Subcutaneous abdominal adipose tissue (tissue), 5 donors: ENCODE measurements around the gene NAA15.
"Not testable (repeated sequence)": the region's sequence is repeated elsewhere in the genome, so short reads cannot be mapped to it uniquely, and the experiment has no call there.

Source experiments
- H3K27ac ChIP-seq: one replicate; pipeline ENCODE4 v1.7.0; 2013; ENCODE audit warnings: low read depth, mild to moderate bottlenecking, inconsistent platforms, low read length, moderate library complexity
- H3K27me3 ChIP-seq, 5 donors: one replicate each; pipeline ENCODE4 v1.7.0; 2013; ENCODE audit warnings: low read length in 5 of 5, inconsistent platforms in 1 of 5; ENCODE audit not compliant: control insufficient read depth in 5 of 5, insufficient read depth in 4 of 5
- H3K36me3 ChIP-seq, 5 donors: one replicate each; pipeline ENCODE4 v1.7.0; 2013; ENCODE audit warnings: low read length in 5 of 5; ENCODE audit not compliant: control insufficient read depth in 5 of 5, insufficient read depth in 5 of 5
- H3K4me1 ChIP-seq, 5 donors: one replicate each; pipeline ENCODE4 v1.7.0; 2013; ENCODE audit warnings: low read length in 5 of 5, mild to moderate bottlenecking in 3 of 5, moderate library complexity in 1 of 5; ENCODE audit not compliant: control insufficient read depth in 5 of 5, insufficient read depth in 5 of 5
- H3K4me3 ChIP-seq, 5 donors: one replicate each; pipeline ENCODE4 v1.7.0; 2013; ENCODE audit warnings: low read length in 5 of 5, low read depth in 1 of 5
- H3K9ac ChIP-seq, 5 donors: one replicate each; pipeline ENCODE4 v1.7.0; 2013; ENCODE audit warnings: low read length in 5 of 5, mild to moderate bottlenecking in 4 of 5, moderate library complexity in 3 of 5
- H3K9me3 ChIP-seq, 5 donors: one replicate each; pipeline ENCODE4 v1.7.0; 2013; ENCODE audit warnings: low read length in 5 of 5; ENCODE audit not compliant: control insufficient read depth in 5 of 5
- donor health status: healthy.
- donor health status: healthy.
- donor health status: healthy.
- donor health status: healthy.
- donor health status: healthy.

NAA15 gene

DNA sequence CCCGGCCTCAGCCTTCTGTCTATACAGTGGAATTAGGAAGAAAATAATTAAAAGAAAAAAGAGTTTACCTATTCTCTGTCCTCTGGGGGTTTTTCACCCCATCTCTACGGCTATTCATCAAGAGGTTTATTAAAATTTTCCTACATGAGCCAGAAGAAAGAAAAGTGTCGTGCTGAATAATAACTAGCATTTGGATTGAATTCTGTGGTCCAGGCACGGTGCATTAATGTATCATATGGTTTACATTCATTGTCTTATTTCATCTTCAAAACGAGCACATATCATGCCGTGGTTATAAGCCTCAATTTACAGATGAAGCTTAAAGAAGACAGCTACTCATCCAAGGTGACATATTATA lies 5.4 kb upstream of the NAA15 start:
- Histone ChIP-seq H3K9ac (peak overlapping the region in 4 of 5 donors; percentile 92 to 93 (median 92)), H3K27ac (peak overlapping the region; percentile 87), H3K27me3 (no peaks in the 10 kb centered on the region), H3K36me3 (peaks cover 7 to 14% (median 8%) of the 10 kb centered on the region in 5 donors), H3K4me1 (peaks cover 0 to 31% (median 27%) of the 10 kb centered on the region in 5 donors), H3K9me3 (no peaks in the 10 kb centered on the region), H3K4me3 (peak overlapping the region; percentile 59 to 97 (median 94))

DNA sequence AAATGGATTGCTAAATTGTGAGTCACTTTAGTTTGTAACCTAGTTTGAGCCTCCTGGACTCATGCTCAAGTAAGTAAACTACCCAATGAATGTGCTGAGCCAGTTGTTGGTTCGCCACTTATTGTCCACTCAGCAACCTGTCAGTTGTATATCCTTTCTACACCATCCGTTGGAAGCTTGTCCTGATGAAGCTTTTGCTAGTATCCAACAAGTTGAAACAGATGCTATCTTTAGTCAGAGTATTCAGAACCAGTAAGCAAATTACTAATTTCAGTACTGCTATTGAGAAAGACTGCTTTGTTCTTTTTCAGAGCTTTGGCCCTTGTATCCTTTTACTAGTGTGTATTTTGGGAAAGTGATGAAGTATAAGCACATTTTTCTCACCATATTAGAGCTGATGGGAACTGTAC lies 4.3 kb upstream of the NAA15 start:
- no peaks in the 10 kb centered on the region for H3K27me3 ChIP-seq
- H3K4me1 ChIP-seq: peaks cover 0 to 32% (median 29%) of the 10 kb centered on the region in 5 donors
- H3K27ac ChIP-seq: no peak overlapping the region

DNA sequence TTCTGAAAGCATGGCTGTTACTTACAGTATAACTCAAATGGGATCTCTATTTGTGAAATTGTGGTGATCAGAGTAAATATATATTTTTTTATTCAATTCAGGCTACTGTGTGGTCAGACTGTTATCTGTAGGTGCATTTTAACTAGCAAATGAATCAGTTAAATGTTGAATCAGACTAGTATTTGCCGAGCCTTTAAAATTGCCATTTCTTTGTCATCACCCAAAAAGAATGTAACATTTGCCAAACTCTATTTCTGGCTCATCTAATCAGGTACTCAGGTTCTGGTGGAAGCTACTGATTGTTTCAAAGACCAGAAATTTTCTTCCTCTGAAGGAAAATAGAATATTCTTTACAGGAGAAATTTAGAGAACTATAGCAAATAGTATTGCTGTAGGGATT lies 1.8 kb upstream of the NAA15 start:
- Histone ChIP-seq H3K9ac (peak overlapping the region in 1 of 5 donors; percentile 100), H3K27me3 (no peaks in the 10 kb centered on the region), H3K36me3 (no peaks in the 10 kb centered on the region), H3K4me1 (peaks cover 2 to 46% (median 38%) of the 10 kb centered on the region in 5 donors), H3K9me3 (peaks cover 0 to under 1% (median 0%) of the 10 kb centered on the region in 5 donors), H3K4me3 (no peak overlapping the region), H3K27ac (no peak overlapping the region)

More for the DNA sequence above, 4.3 kb upstream of the NAA15 start:
- H3K9me3 ChIP-seq: no peaks in the 10 kb centered on the region
- H3K36me3 ChIP-seq: peaks cover 5 to 7% (median 6%) of the 10 kb centered on the region in 5 donors
- no peak overlapping the region for H3K9ac ChIP-seq
- H3K4me3 ChIP-seq: no peak overlapping the region

DNA sequence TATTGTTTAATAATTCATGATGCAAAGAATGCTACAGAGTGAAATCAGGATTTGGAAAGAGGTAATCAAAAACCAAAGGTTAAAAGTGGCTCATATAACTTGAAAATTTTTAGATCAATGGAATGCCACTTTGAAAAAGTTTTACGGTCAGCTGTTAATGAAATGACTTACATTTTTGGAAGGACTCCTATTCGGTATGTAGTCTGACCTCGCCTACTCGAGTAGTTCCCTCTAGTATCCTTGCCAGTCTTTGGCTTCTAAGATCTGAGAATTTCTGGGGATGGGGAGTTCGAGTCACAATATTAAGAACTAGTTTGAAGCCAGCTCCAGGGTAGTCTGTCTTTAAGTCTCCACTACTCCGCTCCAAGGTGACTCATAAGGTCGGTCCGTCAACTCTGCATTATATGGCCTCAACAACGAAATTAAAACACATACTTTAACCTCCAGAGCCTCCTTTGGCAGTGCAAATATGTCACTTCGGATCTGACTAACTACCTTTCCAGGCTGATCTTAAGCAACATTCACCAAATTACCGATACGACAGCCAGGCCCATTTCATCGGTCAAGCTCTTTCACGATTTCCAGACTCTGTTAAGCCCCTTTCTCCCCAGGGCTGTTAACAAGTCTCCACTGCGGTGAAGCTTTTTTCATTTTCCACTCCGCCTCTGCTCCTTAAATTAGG lies 733 bp upstream of the NAA15 start:
- Histone ChIP-seq H3K27me3 (no peaks in the 10 kb centered on the region), H3K9me3 (peaks cover 0 to 4% (median 0%) of the 10 kb centered on the region in 5 donors), H3K4me1 (peaks cover 2 to 39% (median 30%) of the 10 kb centered on the region in 5 donors), H3K36me3 (no peaks in the 10 kb centered on the region), H3K4me3 (peak overlapping the region; percentile 88 to 97 (median 92)), H3K27ac (peak overlapping the region; percentile 98), H3K9ac (peak overlapping the region; percentile 71 to 100 (median 99))

DNA sequence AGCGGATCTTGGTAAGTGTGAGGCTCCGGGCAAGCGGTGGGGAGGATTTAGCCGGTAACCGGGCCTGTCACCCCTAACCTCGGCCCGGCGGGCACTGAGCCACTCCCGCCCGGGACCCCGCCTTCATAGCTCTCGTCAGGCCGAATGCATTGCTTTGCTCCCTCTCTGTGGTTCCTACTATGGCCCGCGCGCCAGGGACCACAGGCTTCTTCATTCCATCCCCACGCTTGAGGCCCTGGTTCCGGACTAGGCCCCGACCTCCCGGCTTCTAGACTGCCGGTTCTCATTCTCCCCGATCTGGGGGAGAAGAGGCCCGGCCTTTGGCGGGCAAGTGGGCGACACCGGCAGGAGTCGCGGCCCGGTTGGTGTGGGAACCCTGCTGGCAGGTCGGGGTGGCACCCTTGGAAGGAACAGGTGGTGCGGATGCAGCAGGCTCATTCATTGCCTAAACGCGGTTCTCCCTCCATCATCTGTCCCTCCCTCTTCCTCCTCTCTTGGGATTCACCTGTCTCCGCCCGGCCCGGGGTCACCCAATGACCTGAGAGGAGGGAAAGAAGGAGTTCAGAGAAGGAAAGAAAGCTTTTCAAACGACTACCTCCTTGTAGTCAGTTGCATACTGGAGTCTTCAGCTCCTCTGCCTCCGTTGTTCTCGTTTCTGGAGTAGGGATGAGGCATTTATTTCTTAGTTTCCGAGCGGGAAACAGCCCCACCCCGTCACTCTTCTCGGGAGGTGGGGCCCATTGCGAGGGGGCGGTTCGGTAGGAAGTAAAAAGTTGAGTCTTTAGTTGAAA lies 711 bp downstream of the NAA15 start, which contains the start of gene NDUFC1:
Gene NDUFC1, minus strand, starts transcription at position 657 of the 791 bp plus-strand sequence. CDS start 6,679 bp downstream, outside the sequence.
- peak within 1 kb of the TSS; percentile 90 to 100 (median 99) for H3K9ac ChIP-seq
- no peaks in the 10 kb centered on the region for H3K36me3 ChIP-seq
- H3K4me1 ChIP-seq: peaks cover 2 to 33% (median 24%) of the 10 kb centered on the region in 5 donors
- peak within 1 kb of the TSS; percentile 88 to 98 (median 95) for H3K4me3 ChIP-seq
- no peaks in the 10 kb centered on the region for H3K27me3 ChIP-seq
- H3K27ac ChIP-seq: peak within 1 kb of the TSS; percentile 98
- H3K9me3 ChIP-seq: peaks cover 0 to 4% (median 0%) of the 10 kb centered on the region in 5 donors

DNA sequence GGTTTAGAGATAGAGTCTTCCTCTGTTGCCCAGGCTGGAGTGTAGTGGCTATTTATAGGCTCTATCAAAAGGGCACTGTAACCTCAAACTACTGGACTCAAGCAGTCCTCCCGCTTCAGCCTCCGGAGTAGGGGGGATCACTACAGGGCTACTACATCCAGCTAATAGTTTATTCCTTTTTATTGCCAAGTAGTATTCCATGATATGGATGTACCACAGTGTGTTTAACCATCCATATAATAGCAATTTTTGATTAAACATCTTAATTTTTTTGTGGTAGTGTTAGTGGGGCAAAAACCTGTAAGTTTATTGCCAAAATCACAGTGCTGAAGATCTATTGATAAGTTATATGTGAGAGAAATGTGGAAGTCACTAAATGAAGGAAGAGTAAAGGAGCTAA lies 3.6 kb downstream of the NAA15 start:
- peaks cover 2 to 27% (median 24%) of the 10 kb centered on the region in 5 donors for H3K4me1 ChIP-seq
- no peak overlapping the region for H3K27ac ChIP-seq

DNA sequence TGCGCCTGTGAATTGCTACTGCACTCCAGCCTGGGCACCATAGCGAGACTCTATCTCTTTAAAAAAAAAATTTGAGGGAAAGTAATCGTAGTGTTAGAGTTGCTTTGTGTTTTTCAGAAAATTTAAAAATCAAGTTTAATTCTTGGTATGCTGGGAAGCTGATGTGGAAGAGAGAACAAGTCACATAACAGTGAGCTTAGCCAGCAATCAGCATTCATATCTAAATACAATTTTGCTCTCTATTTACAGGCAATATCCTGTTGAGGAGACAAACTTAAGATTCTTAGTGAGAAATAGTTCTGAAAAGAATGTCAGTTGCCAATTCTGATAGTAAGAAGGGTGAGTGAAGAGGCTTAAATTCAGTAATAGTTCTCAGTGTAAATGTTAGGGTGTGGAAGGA lies 10.6 kb downstream of the NAA15 start:
- Histone ChIP-seq H3K9me3 (no peaks in the 10 kb centered on the region), H3K27ac (no peak overlapping the region), H3K4me1 (peaks cover 0 to 16% (median 14%) of the 10 kb centered on the region in 5 donors), H3K4me3 (no peak overlapping the region), H3K9ac (no peak overlapping the region), H3K27me3 (no peaks in the 10 kb centered on the region), H3K36me3 (no peaks in the 10 kb centered on the region)

More for the DNA sequence above, 3.6 kb downstream of the NAA15 start:
- Histone ChIP-seq H3K36me3 (no peaks in the 10 kb centered on the region), H3K27me3 (no peaks in the 10 kb centered on the region), H3K4me3 (no peak overlapping the region), H3K9ac (no peak overlapping the region), H3K9me3 (peaks cover 0 to 4% (median 0%) of the 10 kb centered on the region in 5 donors)

DNA sequence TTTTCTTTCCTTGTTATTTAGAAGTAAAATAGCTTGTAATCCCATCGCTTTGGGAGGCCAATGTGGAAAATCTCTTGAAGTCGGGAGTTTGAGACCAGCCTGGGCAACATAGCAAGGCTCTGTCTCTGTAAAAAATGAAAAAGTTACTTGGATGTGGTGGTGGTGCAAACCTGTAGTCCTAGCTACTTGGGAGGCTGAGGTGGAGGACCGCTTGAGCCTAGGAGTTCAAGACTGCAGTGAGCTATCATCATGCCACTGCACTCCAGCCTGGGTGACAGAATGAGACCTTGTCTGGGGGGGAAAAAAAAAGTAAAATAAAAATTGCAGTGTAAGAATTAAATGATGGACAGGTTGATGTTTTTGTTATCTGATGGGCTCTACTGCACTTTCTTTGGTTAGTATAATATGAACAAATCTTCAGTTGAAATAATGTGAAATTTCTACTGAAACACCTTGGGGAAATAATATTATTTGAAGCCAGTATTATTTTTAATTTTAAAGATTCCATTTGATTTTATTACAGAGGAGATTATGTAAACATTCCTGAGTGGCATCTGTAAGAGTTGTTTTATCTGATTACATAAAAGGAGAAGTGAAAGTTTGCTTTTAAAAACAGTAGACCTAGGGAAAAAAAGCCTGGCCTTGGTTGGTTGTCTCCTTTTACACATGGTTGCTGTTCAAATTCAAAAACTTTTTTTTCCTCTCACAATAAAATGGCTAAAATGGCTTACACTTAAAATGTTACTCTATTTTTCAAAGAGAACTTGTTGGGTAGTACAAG lies 11.4 kb downstream of the NAA15 start:
- Histone ChIP-seq H3K27me3 (no peaks in the 10 kb centered on the region), H3K36me3 (no peaks in the 10 kb centered on the region), H3K9ac (no peak overlapping the region), H3K9me3 (no peaks in the 10 kb centered on the region), H3K4me3 (no peak overlapping the region), H3K4me1 (peaks cover 0 to 18% (median 14%) of the 10 kb centered on the region in 5 donors), H3K27ac (peak overlapping the region; percentile 35)

DNA sequence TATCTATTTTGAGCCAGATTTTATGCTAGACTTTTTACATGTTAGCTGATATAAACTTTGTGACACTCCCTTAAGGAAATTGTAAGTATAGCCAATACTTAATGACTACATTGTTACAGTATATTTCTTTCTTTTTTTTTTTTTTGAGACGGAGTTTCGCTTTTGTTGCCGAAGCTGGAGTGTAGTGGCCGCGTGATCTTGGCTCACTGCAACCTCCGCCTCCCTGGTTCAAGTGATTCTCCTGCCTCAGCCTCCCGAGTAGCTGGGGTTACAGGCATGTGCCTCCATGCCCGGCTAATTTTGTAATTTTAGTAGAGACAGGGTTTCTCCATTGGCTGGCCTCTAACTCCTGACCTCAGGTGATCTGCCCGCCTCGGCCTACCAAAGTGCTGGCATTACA lies 12.1 kb downstream of the NAA15 start:
- H3K36me3 ChIP-seq, H3K27me3 ChIP-seq, H3K9ac ChIP-seq, H3K4me3 ChIP-seq, H3K9me3 ChIP-seq: not testable (repeated sequence)
- peaks cover 0 to 18% (median 14%) of the 10 kb centered on the region in 5 donors for H3K4me1 ChIP-seq
- H3K27ac ChIP-seq: peak overlapping the region; percentile 35
